GM18909 (cell line): Measurements from ENCODE around the gene CREB3L1.
"Not testable (repeated sequence)": the region's sequence is repeated elsewhere in the genome, so short reads cannot be mapped to it uniquely, and the experiment has no call there.

ENCODE experiments used
- ATAC-seq: cut with Tn5 transposase; IDR thresholded peaks from one replicate; pipeline ENCODE4 v1.9.1; 2021; ENCODE audit warnings: mild to moderate bottlenecking; ENCODE audit not compliant: unreplicated experiment, poor library complexity

The CREB3L1 gene

GRCh38 chr11:46247659-46248058, 29.8 kb upstream of the CREB3L1 start:
- ATAC-seq, result no peak

GRCh38 chr11:46248289-46249102, 29.0 kb upstream of the CREB3L1 start:
- no peak for ATAC-seq

GRCh38 chr11:46249103-46249937, 28.1 kb upstream of the CREB3L1 start:
- no peak for ATAC-seq

DNA sequence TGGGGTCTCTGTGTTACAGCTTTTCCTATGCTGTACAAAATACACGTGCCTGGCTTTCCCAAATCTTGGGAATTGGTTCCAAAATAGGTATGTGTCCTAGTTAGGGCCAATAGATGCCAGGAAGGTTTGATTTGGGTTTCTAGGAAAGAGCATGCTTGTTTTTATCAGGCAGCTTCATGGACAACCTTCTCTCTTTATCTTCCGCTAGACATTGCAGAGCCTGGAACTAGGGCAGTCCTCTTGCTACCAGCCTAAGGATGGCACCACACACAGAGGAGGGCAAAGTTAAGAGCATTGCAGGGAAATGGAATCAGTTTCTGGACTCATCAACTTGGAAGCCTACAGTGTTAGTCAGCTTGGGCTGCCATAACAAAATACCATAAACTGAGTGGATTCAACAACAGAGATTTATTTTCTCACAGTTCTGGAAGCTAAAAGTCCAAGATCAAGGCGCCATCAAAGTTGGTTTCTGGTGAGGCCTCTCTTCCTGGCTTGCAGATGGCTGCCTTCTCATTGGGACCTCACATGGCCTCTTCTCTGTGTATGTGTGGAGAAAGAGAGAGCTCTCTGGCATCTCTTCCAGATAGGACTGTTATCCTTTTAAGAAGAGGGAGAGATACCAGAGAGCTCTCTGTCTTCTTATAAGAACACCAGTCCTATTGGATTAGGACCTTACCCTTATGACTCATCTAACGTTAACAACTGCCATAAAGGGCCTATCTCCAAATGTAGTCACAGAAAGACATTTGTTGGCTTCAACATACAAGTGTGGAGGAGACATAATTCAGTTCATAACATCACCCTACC, 27.3 kb upstream of the CREB3L1 start:
- no peak for ATAC-seq

DNA sequence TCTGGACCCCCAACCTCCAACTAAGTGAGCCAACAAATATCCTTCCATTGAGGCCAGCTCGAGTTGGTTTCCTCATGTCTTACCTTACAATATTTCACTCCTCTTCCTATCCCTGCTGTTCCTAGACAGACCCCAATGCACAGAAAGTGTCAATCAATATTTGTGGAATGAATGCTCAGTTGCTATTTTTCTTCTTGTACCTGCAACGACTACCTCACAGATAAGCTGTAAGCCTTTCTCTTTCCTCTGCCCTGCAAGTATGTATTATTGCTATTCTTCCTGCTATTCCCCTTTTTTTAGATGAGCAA, 26.8 kb upstream of the CREB3L1 start:
- no peak for ATAC-seq

- no peak for ATAC-seq
Observed at GRCh38 chr11:46251954-46252353, 25.5 kb upstream of the CREB3L1 start.

GRCh38 chr11:46252373-46252914, 25.0 kb upstream of the CREB3L1 start:
- no peak for ATAC-seq

DNA sequence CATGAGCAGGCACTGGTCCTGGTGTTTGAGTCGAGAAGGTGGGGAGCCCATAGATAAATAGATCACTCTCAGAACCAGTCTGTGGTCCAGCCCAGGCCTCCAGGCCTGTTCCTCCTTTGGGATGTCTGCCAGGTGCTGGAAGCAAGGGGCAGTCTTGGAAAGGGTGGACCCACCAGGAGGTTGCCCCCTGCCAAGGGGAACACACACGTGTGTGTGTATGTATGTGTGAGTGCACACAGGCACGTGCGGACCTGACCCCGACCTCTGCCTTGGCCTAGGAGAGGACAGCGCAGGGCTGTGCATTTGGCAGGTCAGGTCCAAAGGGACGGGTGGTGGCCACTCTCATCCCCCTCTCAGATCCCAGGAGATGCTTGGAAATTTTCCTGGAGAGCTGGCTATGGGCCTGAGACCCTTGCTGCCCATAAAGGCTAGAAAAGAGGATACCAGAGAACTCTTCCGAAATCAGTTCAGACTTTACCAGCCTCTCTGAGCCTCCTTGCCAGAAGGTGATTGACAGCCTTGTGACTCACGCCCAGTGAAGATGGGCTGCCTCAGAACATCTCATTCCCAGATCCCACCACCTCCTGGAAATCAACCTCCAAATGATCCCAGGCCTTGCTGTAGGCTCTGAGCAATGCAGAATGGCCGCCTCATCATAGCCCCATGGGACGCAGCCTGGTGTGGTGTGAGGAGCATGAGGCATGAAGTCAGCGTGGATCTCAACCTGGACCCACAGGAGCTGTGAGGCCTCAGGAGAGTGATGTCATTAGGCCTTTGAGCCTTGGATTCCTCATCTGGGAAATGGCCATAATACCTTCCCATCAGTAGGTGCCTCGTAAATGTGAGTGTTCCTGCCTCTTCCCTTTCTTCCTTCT, 24.0 kb upstream of the CREB3L1 start:
- no peak for ATAC-seq

DNA sequence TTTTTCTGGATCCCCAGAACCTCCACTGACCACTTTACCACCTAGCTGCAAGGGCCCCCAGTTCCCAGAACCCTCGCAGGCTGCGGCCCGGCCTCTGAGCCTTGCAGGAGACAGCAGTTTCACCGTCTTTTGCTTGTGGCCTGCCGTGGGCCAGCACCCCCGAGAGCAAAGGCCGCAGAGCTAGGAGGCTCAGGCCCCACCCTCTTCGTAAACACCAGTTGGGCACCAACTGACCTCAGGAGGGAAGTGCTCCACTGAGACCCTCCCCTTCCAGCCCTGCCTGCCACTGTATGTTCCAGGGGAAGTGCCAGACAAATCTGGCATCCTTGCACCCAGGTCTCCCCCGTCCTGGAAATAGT, 23.4 kb upstream of the CREB3L1 start:
- no peak for ATAC-seq

GRCh38 chr11:46256540-46257001, 20.9 kb upstream of the CREB3L1 start:
- ATAC-seq, result no peak

DNA sequence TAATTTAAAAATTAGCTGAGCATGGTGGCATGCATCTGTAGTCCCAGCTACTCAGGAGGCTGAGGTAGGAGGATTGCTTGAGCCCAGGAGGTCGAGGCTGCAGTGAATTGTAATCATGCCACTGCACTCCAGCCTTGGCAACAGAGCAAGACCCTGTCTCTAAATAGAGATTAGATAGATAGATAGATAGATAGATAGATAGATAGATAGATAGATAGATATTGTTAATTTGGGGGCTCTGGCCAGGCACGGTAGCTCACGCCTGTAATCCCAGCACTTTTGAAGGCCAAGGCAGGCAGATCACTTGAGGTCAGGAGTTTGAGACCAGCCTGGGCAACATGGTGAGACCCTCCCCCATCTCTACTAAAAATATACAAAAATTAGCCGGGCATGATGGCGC, 18.1 kb upstream of the CREB3L1 start:
- ATAC-seq, result not testable (repeated sequence)

- no peak for ATAC-seq
Observed at GRCh38 chr11:46259971-46260560, 17.4 kb upstream of the CREB3L1 start.

GRCh38 chr11:46263120-46263519, 14.3 kb upstream of the CREB3L1 start:
- no peak for ATAC-seq

DNA sequence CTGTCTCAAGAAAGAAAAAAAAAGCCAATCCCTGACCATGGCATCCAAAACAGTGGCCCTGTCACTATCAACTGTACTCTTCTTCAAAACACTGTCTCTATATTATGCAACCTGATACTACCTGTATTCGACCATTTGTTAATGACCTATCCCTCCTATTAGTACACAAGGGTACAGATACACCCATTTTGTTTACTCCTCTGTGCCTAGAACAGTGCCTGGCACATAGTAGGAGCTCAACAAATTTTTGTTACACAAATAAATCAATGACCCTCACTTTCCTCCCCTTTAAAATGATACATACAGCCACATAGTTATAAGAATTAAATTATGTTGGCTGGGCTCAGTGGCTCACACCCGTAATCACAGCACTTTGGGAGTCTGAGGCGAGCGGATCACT, 13.4 kb upstream of the CREB3L1 start:
- ATAC-seq, result no peak

GRCh38 chr11:46264976-46265375, 12.5 kb upstream of the CREB3L1 start:
- no peak for ATAC-seq

- ATAC-seq, result no peak
Observed at GRCh38 chr11:46265764-46266163, 11.7 kb upstream of the CREB3L1 start.

- ATAC-seq, result no peak
Observed at GRCh38 chr11:46267930-46268329, 9.5 kb upstream of the CREB3L1 start.

- no peak for ATAC-seq
Observed at GRCh38 chr11:46270684-46271083, 6.8 kb upstream of the CREB3L1 start.

GRCh38 chr11:46271407-46271806, 6.1 kb upstream of the CREB3L1 start:
- ATAC-seq, result no peak
